ENCODE data around the gene MROH8.
"Not testable (repeated sequence)": the region's sequence is repeated elsewhere in the genome, so short reads cannot be mapped to it uniquely, and the experiment has no call there.

MROH8 gene

DNA sequence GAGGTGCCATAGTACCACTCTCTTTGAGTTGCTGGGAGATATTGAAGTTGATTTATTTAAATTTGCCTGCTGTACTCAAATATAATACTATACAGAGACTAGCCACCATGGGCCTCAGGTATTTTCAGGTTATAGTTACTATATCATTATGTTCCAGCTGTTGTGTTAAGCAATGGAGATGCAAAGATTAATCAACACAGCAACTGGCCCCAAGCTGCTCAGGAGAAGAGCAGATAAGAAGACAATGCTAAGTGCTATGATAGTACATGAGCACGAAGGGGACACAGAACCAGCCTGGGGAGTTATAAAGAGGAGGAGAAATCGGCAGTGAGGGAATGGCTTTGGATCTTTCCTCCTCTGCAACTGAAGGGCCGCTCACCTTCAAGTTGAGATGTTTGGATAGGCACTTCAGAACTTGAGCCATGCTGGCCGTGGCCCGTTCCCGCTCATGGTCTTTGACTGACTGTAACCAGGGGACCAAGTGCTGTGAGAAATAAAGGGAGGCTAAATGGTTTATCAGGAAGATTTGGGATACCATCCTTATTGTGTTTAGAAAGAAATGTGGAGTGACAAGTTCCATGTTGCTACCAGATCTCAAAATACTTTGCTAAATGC, 24.6 kb downstream of the MROH8 start:
- no peak for DNase-seq (ENCODE audit: low read depth in 2 of 2)

DNA sequence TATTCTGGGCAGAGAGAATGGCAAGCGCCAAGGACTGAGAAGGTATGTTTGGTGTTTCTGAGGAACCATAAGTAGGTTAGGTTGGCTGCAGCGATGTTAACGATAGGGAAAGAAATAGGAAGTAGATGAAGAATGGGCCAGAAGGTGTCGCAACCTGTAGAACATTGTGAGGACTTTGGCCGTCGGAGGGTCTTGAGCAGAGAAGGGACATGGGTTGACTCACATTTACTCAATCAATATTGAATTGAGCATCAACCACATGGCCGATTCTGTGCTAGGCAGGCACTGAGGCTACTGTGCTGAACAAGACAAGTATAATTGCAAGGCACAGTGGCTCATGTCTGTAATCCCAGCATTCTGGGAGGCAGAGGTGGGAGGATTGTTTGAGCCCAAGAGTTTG, 27.1 kb downstream of the MROH8 start:
- no peak for DNase-seq (ENCODE audit: low read depth in 2 of 2)

DNA sequence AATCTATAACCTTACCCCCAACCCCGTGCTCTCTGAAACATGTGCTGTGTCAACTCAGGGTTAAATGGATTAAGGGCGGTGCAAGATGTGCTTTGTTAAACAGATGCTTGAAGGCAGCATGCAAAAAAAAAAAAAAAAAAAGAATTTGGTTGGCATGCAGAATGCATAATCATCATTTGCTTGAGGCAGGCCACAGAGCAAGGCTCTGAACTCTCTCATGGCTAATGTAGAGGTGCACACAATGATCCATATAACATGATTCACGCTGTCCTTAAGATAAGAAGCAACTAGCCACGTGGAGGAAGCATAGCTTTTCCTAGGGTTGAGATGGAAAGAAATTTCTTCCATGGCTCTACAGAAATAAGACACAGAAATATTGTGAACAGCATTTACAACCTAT, 27.8 kb downstream of the MROH8 start:
- DNase-seq (ENCODE audit: low read depth in 2 of 2), result no peak

DNA sequence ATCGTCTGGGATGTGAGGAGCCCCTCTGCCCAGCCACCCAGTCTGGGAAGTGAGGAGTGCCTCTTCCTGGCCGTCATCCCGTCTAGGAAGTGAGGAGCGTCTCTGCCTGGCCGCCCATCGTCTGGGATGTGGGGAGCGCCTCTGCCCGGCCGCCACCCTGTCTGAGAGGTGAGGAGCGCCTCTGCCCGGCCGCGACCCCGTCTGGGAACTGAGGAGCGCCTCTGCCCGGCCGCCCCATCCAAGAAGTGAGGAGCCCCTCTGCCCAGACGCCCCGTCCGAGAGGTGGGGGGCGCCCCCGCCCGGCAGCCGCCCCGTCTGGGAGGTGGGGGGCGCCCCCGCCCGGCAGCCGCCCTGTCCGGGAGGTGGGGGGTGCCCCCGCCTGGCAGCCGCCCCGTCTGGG, 28.5 kb downstream of the MROH8 start:
- DNase-seq (ENCODE audit: low read depth in 2 of 2), result not testable (repeated sequence)

DNA sequence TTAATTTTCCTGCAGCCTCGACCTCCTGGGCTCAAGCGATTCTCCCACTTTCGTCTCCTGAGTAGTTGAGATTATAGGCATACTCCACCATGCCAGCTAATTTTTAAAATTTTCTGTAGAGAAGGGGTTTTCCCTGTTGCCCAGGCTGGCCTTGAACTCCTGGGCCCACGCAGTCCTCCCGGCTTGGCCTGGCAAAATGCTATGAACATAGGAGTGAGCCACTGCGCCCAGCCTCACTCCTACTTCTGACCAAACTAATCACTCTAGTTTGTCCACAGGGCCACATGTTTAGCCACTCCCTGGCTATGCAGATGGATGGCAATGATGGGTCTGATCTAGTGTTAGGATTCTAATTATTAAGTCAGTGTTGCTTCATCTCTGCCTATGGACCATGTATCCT, 32.1 kb downstream of the MROH8 start:
- no peak for DNase-seq (ENCODE audit: low read depth in 2 of 2)

DNA sequence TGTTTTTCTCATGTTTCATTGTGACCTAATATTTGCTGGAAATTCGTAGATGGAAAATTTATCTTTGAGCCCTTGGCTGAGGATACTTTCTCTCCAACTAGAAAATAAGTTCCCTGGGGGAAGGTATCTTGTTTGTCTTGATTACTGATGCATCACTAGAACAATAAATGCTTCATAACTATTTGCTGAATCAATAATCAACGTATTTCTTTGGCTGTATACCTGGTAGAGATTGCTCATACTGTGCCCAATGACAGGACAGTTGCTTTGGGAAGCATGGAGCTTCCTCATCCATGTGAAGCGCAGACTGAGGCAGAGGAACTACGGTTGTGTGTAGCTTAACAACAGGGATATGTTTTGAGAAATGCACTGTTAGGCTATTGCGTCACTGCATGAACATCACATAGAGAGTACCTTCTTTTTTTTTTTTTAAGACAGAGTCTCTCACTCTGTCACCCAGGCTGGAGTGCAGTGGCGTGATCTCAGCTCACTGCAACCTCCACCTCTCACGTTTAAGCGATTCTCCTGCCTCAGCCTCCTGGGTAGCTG, 34.4 kb downstream of the MROH8 start:
- no peak for DNase-seq (ENCODE audit: low read depth in 2 of 2)

DNA sequence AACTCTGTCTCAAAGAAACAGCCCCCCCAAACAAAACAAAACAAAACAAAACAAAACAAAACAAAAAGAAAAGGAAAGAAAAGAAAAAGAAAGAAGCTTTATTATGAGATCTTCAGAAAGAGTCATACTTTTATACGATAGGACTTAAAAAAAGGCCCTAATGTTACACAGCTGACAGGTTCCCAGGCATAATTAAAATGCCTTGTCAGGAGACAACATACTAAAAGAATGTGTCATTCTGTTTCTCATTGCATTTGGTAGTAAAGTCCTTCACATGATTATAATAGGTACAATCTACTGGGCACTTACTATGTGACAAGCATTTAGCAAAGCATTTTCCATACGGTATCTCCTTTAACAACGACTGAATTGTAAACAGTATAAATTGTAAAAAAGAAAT, 36.6 kb downstream of the MROH8 start:
- no peak for DNase-seq (ENCODE audit: low read depth in 2 of 2)

DNA sequence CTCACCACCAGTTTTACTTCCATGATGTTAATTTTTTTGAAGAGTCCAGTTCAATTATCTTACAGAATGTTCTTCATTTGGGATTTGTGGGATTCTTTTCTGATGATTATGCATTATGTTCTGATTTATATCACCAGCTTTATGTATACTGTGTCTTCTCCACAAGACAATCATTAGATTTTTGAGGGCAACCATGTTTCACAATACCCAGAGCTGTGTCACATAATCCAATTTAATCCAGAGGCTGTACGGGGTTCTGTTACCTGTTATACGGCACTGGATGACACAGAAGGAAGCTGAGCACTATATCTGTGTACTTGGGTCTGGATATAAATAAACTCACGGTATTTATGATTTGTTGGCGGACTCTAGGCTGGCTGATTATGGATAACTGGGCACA, 41.8 kb downstream of the MROH8 start:
- no peak for DNase-seq (ENCODE audit: low read depth in 2 of 2)

DNA sequence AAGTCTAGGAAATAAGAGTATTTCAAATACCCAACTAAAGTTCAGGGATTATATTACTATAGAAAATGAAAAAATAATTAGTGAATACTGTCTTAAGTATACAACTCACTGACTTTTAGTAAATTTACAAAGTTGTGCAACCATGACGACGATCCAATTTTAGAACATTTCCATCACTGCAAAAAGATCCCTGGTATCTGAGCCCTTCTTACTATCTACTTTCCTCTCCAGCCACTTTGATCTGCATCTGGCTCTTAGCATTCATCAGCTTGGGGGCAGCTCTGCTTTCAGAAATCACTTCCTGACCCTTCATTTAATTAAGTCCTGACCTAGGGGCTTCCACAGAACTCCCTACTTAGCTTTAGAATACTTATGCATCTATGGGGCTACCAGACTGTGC, 45.4 kb downstream of the MROH8 start:
- no peak for DNase-seq (ENCODE audit: low read depth in 2 of 2)

DNA sequence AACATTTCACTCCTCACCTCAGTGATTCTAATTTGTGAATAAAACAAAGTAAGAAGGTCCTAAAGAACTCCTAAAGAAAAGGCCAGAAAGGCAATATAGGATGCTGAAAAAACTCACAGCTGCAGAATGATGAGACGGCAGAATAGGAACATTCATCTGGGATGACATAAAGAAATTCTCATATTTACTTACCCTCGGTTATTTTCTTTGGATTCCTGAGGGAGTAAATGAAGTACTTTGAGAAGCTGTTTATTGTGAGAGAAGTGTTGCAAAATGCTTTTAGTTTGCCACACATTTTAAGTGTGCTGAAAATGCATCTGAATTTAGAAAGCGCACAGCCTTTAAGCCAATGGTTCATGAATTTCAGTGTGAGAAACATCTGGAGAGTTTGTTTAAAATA, 47.9 kb downstream of the MROH8 start:
- no peak for DNase-seq (ENCODE audit: low read depth in 2 of 2)

DNA sequence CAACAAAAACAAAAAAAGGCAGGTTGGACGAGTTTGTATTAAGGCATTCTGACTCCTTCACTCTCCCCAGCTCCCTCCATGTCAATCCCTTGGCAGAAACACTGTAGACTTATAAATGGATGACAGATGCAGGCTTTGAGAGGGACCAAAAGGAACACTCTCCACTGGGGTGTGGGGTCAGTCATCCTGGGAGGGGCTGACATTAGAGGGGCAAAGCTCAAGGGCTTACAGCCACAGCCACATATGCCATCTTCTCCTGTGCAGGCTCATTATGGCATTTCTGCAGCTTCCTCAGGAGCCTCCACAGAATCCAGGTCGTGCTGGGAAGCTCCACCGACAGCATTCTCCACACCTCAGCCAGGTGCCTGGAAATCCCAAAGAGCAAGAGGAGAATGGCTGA, 50.5 kb downstream of the MROH8 start:
- no peak for DNase-seq (ENCODE audit: low read depth in 2 of 2)

DNA sequence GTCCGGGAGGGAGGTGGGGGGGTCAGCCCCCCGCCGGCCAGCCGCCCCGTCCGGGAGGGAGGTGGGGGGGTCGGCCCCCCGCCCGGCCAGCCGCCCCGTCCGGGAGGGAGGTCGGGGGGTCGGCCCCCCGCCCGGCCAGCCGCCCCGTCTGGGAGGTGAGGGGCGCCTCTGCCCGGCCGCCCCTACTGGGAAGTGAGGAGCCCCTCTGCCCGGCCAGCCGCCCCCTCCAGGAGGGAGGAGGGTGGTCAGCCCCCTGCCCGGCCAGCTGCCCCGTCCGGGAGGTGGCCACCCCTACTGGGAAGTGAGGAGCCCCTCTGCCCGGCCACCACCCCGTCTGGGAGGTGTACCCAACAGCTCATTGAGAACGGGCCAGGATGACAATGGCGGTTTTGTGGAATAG, 53.1 kb downstream of the MROH8 start:
- DNase-seq (ENCODE audit: low read depth in 2 of 2), result not testable (repeated sequence)

DNA sequence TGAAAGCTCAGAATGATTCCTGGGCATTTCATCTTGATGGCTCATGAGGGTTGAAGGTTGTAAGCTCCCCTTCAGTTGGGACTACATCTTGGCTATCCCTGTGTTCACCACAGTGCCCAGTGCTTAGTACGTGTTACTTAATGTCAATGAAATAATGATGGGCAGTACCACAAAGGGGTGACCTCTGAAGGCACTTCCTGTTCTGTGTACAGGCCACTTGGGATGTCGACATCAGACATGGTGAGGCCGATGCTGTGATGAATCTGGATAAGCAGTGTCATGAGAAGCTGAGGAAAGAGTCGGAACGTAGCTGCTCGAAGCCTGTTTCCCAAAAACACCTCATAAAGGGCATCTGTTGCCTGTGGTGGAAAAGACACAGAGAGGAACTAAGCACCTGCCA, 55.9 kb downstream of the MROH8 start:
- DNase-seq (ENCODE audit: low read depth in 2 of 2), result no peak

DNA sequence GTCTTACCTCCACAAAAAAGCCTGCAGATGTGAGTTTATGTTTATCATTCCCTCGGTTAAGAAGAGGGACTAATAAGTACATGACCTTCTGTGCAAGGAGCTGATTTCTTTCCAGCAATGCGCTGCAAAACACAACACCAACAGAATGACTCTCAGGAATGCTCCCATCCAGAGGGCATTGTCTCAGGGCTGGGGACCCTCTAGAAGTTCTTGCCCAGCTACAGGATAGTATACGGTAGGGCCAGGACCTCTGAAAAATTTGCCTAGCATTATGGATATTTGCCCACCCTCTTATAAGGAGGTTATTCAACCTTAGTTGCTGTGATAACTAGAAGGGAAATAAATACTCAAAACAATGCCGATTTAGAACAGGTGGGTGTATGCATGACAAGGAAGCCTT, 58.9 kb downstream of the MROH8 start:
- no peak for DNase-seq (ENCODE audit: low read depth in 2 of 2)

DNA sequence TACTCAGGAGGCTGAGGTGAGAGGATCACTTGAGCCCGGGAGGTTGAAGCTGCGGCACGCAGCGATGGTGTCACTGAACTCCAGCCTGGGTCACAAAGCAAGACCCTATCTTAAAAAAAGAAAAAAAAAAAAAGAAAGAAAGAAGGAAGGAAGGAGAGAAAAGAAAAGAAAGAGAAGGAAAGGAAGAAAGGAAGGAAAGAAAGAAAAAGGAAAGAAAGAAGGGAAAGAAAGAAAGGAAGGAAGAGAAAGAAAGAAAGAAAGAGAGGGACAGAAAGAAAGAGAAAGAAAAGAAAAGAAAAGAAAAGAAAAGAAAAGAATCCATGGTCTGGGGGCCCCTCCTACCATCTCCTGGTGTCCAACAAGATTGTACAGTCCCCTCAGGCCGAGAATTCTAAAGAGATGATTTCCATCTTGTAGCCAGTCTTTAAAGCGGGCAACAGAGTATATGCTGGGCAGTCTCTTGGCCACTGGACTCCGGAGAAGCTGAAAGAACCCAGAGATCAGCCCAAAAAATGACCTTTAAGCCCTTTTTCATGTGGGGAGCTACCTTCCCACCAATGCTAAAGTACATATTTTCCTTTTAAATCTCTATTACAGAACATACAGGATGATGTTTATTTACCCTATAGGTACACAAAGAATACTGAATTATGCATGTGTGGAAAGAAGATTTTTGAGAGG, 59.9 kb downstream of the MROH8 start:
- DNase-seq (ENCODE audit: low read depth in 2 of 2), result no peak

DNA sequence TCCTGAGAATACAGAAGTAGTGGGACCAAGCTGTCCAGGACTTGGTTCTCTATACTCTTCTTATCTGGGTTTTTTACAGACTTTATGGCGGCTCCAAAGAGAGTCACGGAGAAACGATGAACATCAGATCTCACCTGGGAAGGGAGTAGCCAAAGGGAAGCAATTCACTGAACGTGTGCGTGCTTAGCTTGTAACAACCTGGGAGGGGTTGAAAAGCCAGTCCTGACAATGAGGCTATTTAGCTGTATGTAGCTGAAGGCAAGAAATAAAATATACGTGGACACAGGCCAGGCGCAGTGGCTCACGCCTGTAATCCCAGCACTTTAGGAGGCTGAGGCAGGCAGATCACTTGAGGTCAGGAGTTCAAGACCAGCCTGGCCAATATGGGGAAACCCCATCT, 65.3 kb downstream of the MROH8 start:
- no peak for DNase-seq (ENCODE audit: low read depth in 2 of 2)

DNA sequence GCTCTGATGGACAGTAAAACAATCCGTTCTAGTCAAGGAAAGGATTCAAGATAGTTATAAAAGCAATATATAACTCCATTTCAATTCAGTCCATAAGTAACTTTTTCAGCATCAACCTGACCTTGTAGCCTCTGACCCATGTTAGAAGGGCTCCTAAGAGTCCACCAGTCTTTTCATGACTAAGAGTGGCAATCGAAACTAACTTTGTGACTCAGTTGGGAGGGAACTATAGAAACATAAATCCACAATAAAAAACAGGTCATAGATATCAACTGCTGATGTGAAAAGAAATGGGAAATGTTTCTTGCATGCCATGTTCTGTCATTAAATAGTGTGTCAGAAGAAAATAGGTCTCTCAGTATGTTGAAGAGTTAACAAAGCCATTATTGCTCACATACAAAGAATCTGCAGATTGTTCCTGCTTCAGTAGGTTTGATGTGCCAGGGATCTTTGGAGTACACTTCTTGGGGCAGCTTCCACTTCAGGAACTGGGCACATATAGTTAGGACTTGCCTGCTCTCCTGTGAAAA, 67.4 kb downstream of the MROH8 start:
- no peak for DNase-seq (ENCODE audit: low read depth in 2 of 2)

DNA sequence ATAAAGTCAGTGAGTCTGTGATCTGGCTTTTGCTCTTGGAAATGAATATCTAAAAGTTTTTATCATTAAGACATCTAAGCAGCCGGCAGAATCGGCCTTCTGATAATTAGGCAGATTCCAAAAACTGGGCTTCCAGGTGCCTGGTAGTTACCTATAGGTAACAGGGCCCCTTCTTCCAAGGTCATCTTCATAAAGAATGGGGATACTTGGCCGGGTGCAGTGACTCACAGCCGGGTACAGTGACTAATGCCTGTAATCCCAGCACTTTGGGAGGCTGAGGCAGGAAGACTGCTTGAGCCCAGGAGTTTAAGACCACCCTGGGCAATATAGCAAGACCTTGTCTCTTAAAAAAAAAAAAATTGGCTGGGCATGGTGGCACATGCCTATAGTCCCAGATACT, 70.7 kb downstream of the MROH8 start:
- no peak for DNase-seq (ENCODE audit: low read depth in 2 of 2)

DNA sequence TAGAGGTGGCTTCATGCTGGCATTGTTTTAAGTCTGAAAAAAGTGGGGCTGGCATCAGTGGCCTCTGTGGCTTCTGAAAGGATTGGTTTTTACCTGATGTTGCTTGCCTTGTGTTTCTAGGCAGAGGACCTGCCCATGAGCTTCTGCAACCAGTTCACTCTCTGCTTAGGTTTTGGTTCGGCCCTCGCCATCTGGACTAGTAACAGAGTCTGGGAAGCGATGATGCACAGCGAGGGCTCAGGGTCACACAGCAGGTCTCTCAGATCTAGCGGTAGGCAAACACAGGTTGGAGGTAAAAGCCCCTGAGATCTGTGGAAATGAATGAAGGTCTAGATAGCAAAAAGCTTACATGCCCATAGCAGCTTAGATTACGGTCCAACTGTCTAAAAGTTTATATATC, 76.8 kb downstream of the MROH8 start:
- no peak for DNase-seq (ENCODE audit: low read depth in 2 of 2)

DNA sequence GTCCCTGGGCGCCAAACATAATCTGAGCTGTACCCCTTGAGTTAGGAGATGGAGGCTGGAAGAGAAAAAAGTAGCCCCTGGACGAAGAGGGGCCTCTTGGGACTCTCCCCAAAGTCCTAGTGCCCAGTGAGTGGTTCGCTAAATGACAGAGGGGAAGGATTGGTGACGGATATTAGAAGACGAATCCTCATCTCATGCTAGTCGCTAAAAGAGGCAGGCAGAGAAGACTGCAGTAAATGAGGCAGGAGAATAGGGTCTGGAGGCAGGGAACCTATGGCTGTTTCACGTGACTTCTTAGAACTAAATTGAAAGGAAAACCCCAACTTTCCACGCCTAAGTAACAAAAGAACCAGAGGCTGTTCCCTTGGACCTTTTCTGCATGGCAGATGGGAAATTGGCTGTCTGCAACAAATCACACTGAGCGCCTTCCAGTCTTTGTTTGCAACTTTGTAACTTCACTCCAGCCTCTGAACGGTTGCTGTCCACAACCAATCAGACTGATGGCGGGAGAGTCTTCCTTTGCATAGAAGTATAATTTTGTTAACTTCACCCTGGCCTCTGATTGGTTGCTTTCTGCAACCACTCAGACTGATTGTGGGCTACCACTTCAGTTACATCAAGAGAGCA, 82.8 kb downstream of the MROH8 start:
- DNase-seq (ENCODE audit: low read depth in 2 of 2), result no peak

DNA sequence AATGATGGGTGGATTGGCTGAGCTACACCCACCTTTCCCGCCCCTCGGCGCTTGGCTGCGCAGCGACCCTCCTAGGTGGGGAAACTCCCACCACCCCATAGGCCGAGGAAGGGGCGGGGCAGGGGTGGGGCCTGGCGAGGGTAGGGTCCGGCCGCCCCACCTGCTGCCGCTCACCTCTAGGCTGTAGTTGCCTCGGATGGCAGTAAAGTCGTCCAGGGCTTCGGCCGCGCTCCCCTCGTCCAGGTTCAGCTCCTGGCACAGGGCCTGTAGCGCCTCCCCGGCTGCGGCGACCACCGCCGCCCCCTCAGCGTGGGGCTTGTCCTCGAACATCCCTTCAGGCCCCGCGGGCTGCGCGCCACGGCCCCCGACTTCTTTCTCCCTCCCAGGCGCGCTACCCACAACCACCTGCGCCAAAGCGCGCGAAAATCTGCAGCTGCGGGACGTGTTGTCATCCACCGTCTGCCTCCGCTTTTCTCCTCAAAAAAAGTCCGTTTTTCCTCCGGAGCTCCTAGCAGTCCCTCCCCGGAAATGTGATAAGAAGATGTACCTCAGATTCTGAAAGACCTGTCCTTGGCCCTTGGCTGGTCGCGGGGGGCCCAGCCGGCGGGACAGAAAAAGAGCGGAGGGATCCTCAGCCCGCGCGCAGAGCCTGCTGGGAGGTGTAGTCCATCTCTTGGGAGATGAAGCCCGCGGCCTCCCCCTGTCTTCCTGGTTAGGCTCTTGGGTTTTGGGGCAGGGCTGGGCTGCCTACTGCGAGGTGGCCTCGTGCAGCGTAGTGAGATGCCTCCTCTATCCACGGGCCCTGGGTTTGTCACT, 83.5 kb downstream of the MROH8 start, which contains the start of gene RBL1:
Gene RBL1 (minus strand): TSS at position 399 of the 816 bp plus-strand sequence. CDS start 69 bp downstream, at position 330.
- peak; percentile 82 to 85 for DNase-seq (ENCODE audit: low read depth in 2 of 2)

DNA sequence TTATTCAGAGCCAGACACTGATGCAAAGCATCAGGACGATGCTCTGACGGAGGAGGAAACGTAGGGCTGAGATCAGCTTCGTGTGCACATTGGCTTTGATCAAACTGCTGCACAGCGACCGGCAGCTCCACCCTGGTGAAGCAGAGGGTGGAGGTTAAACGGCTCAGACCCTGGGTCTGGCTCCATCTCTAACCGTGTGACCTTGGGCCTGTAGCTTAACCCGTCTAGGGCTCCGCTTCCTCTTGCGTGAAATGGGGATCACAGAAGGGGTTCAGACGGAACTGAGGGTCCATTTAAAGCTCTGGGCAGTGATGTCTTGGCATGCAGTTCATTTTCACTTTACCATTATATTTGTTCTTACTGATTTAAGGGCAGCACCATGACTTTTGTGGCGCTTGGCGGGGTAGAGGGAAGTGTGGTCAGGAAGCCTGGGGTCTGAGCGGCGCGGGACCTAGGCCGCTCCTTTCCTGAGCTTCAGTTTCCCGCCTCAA, 84.2 kb downstream of the MROH8 start:
- DNase-seq (ENCODE audit: low read depth in 2 of 2), result peak in 1 of 2 donors; percentile 9

All from stimulated activated CD8-positive, alpha-beta memory T cell treated with anti-CD3 and anti-CD28 coated beads, Interleukin-2, amount 100 ng/mL, for 48 hours (primary cell).